ENCODE results near the gene FOXP1. TPM values are rescaled to one million over a fixed set of nuclear protein-coding genes. Genes with fewer than 3 reads are reported as not detected.

FOXP1 gene
- total and polyA plus RNA-seq, 4 donors: 4.9 to 35.4 (median 32.0) TPM

GRCh38 chr3:71313844-71314243 is 269.7 kb downstream of the FOXP1 start:
- no peak for TF ChIP-seq EGR1 (IDR thresholded peaks at IDR 0.05; ENCODE audit: low read depth in 2 of 2)
- TF ChIP-seq RXRA (IDR thresholded peaks at IDR 0.05): no peak
- TF ChIP-seq SP1 (IDR thresholded peaks at IDR 0.05): no peak
- no peak for TF ChIP-seq GABPA (IDR thresholded peaks at IDR 0.05 in 1 of 2, conservative IDR thresholded peaks at IDR 0.05 in 1 of 2)
- no peak for TF ChIP-seq REST (IDR thresholded peaks at IDR 0.05)
- TF ChIP-seq HNF4G (IDR thresholded peaks at IDR 0.05): no peak
- TF ChIP-seq ATF3 (IDR thresholded peaks at IDR 0.05): no peak
- TF ChIP-seq HNF4A (conservative IDR thresholded peaks at IDR 0.05): no peak
- no peak for TF ChIP-seq CTCF (IDR thresholded peaks at IDR 0.05; ENCODE audit: low read depth, low read length, missing input control)
- no peak for TF ChIP-seq TAF1 (conservative IDR thresholded peaks at IDR 0.05)
- TF ChIP-seq RAD21 (IDR thresholded peaks at IDR 0.05): no peak
- TF ChIP-seq FOXA1 (IDR thresholded peaks at IDR 0.05): no peak
- no peak for TF ChIP-seq YY1 (IDR thresholded peaks at IDR 0.05)
- H3K4me1 ChIP-seq (ENCODE audit: control insufficient read depth in 4 of 4, insufficient read depth in 4 of 4, low read length in 3 of 4): peaks cover 0 to 31% (median 11%) of the 10 kb centered on the region in 4 donors
- 98% methylated on average over 2 of the region's 2 CpGs for WGBS

GRCh38 chr3:71312461-71312860 is 271.1 kb downstream of the FOXP1 start:
- 76% methylated on average over 5 of the region's 5 CpGs for WGBS
- TF ChIP-seq NR2F2 (IDR thresholded peaks at IDR 0.05) (no peak), FOXA1 (IDR thresholded peaks at IDR 0.05) (no peak), RAD21 (IDR thresholded peaks at IDR 0.05) (no peak), GABPA (IDR thresholded peaks at IDR 0.05 in 1 of 2, conservative IDR thresholded peaks at IDR 0.05 in 1 of 2) (no peak), RXRA (IDR thresholded peaks at IDR 0.05) (no peak), JUND (IDR thresholded peaks at IDR 0.05) (no peak), ZBTB33 (IDR thresholded peaks at IDR 0.05) (no peak), FOXA2 (IDR thresholded peaks at IDR 0.05) (no peak), HNF4G (IDR thresholded peaks at IDR 0.05) (no peak), CTCF (IDR thresholded peaks at IDR 0.05; ENCODE audit: low read depth, low read length, missing input control) (no peak), TAF1 (conservative IDR thresholded peaks at IDR 0.05) (no peak), YY1 (IDR thresholded peaks at IDR 0.05) (no peak), REST (IDR thresholded peaks at IDR 0.05) (no peak), ATF3 (IDR thresholded peaks at IDR 0.05) (no peak), SP1 (IDR thresholded peaks at IDR 0.05) (no peak)
- no peak for DNase-seq (ENCODE audit: low spot score)

More at GRCh38 chr3:71313844-71314243, 269.7 kb downstream of the FOXP1 start:
- DNase-seq (ENCODE audit: low spot score): no peak
- Histone ChIP-seq H3K4me3 (ENCODE audit: low read depth in 1 of 3, low read length in 3 of 3) (no peak overlapping the region), H3K27ac (ENCODE audit: low read depth in 1 of 2, low read length in 2 of 2) (no peak overlapping the region), H3K27me3 (ENCODE audit: control insufficient read depth in 4 of 4, insufficient read depth in 4 of 4, low read length in 3 of 4) (no peaks in the 10 kb centered on the region), H3K9me3 (ENCODE audit: control insufficient read depth in 4 of 4, low read length in 3 of 4) (no peaks in the 10 kb centered on the region), H3K36me3 (ENCODE audit: control insufficient read depth in 4 of 4, insufficient read depth in 3 of 4, low read depth in 1 of 4, low read length in 3 of 4) (no peaks in the 10 kb centered on the region), H3K9ac (ENCODE audit: low read depth in 1 of 2, low read length in 2 of 2) (no peak overlapping the region)

More at GRCh38 chr3:71312461-71312860, 271.1 kb downstream of the FOXP1 start:
- H3K27me3 ChIP-seq (ENCODE audit: control insufficient read depth in 4 of 4, insufficient read depth in 4 of 4, low read length in 3 of 4): no peaks in the 10 kb centered on the region
- peaks cover 0 to 17% (median 0%) of the 10 kb centered on the region in 4 donors for H3K4me1 ChIP-seq (ENCODE audit: control insufficient read depth in 4 of 4, insufficient read depth in 4 of 4, low read length in 3 of 4)
- H3K36me3 ChIP-seq (ENCODE audit: control insufficient read depth in 4 of 4, insufficient read depth in 3 of 4, low read depth in 1 of 4, low read length in 3 of 4): no peaks in the 10 kb centered on the region
- no peak overlapping the region for H3K9ac ChIP-seq (ENCODE audit: low read depth in 1 of 2, low read length in 2 of 2)
- no peak overlapping the region for H3K4me3 ChIP-seq (ENCODE audit: low read depth in 1 of 3, low read length in 3 of 3)
- no peak overlapping the region for H3K27ac ChIP-seq (ENCODE audit: low read depth in 1 of 2, low read length in 2 of 2)
- H3K9me3 ChIP-seq (ENCODE audit: control insufficient read depth in 4 of 4, low read length in 3 of 4): no peaks in the 10 kb centered on the region
